ENCODE data around the gene SLC39A6. TPM values are rescaled to one million over a fixed set of nuclear protein-coding genes. Genes with fewer than 3 reads are reported as not detected.

SLC39A6 gene
- 70.5 TPM for total RNA-seq (2021; ENCODE audit: unreplicated experiment)
- 63.1 and 71.2 TPM in 2 replicates for polyA plus RNA-seq (2012)
- Bru-seq, nascent RNA = percentile 75 among the genes with signal in this experiment
- BruChase-seq, experiment 1, labeled RNA remaining after a 6-hour chase = percentile 95 among the genes with signal in this experiment
- percentile 84 among the genes with signal in this experiment for BruChase-seq, experiment 2, labeled RNA remaining after a 2-hour chase
- long read RNA-seq, transcript SLC39A6-201 (10 exons, 3,543 nt) = major isoform, 92 of 184 reads
- long read RNA-seq, transcript SLC39A6-204 (10 exons, 3,003 nt) = minor isoform, 23 of 184 reads
- long read RNA-seq, partial matches to known transcripts = 51 of 184 reads
- long read RNA-seq, other reads (novel, unspliced or antisense) = 18 of 184 reads

- peaks cover 0 to 7% of the 10 kb centered on the region in 2 experiments; a peak in 2 of 4 replicates for H3K36me3 ChIP-seq (ENCODE audit: control insufficient read depth in 1 of 2, insufficient read depth in 2 of 2, low read length in 2 of 2)
- no peaks in the 10 kb centered on the region for H3K9me2 ChIP-seq (ENCODE audit: insufficient read depth)
- ChIA-PET RAD21 (ENCODE audit: low non-redundant PET in 1 of 2, low total read pairs in 2 of 2, uncharacterized antibody in 2 of 2, unreplicated experiment in 2 of 2) (interaction anchor here in 1 of 2 experiments (0.8 kb wide), 1 partner anchor 68 kb away, joined by 3 read pairs; no protein-coding TSS in a partner anchor), POLR2A (interaction anchor here (0.7 to 1.3 kb wide), 2 partner anchors 11 to 72 kb away, joined by 3 to 4 read pairs; no protein-coding TSS in a partner anchor), CTCF (no interaction called here)
- H2AFZ ChIP-seq (ENCODE audit: low read depth, low read length, poor library complexity, severe bottlenecking) = peak within 1 kb of the TSS; percentile 89
- H3K9me3 ChIP-seq (ENCODE audit: control insufficient read depth in 1 of 2, insufficient read depth in 1 of 2, low read depth in 1 of 2, low read length in 2 of 2) = no peaks in the 10 kb centered on the region
- no peaks in the 10 kb centered on the region for H3K27me3 ChIP-seq (ENCODE audit: insufficient read depth, low read length)
- intact Hi-C loops (cut with micrococcal nuclease) = no loop called here
- peaks cover 81% of the 10 kb centered on the region for H3K79me2 ChIP-seq (ENCODE audit: insufficient read depth, low read length)
- H3K27ac ChIP-seq (ENCODE audit: low read depth, low read length) = peak within 1 kb of the TSS; percentile 100
- peak within 1 kb of the TSS; percentile 87 to 98 for H3K4me3 ChIP-seq (replicated peaks in 1 of 2; ENCODE audit: low read depth in 1 of 2, low read length in 2 of 2)
- DNase-seq (ENCODE audit: low read depth, low spot score) = peak; percentile 86
- no TSS peak for BruUV-seq (replicated peaks)
- no peaks in the 10 kb centered on the region for H4K20me1 ChIP-seq (ENCODE audit: insufficient read depth)
- peaks cover 12 to 22% of the 10 kb centered on the region in 2 experiments for H3K4me1 ChIP-seq (ENCODE audit: control insufficient read depth in 1 of 2, insufficient read depth in 2 of 2, low read length in 2 of 2)
- peak within 1 kb of the TSS; percentile 85 for H3K9ac ChIP-seq (ENCODE audit: low read length)
- peak within 1 kb of the TSS; percentile 99 for H3K4me2 ChIP-seq (ENCODE audit: low read length)
- peak; percentile 95 for ATAC-seq
- peak; percentile 67 for TF ChIP-seq CBX3 (IDR thresholded peaks at IDR 0.05; ENCODE audit: low read depth)
- no peak for TF ChIP-seq REST (IDR thresholded peaks at IDR 0.05; ENCODE audit: low read depth)
- no peak for TF ChIP-seq ZNF274 (IDR thresholded peaks at IDR 0.05; ENCODE audit: low read depth, low read length)
- no peak for TF ChIP-seq SRF (IDR thresholded peaks at IDR 0.05; ENCODE audit: low read depth)
- TF ChIP-seq CEBPB (IDR thresholded peaks at IDR 0.05; ENCODE audit: low read depth) = no peak
- no peak for TF ChIP-seq ZBTB33 (IDR thresholded peaks at IDR 0.05; ENCODE audit: extremely low read depth, insufficient replicate concordance, low read length)
- TF ChIP-seq POLR2AphosphoS5 (IDR thresholded peaks at IDR 0.05; ENCODE audit: low read depth, low read length) = peak; percentile 94
- no peak for TF ChIP-seq EZH2 (IDR thresholded peaks at IDR 0.05)
- TF ChIP-seq MAX (IDR thresholded peaks at IDR 0.05) = peak; percentile 90
- TF ChIP-seq POLR2A (IDR thresholded peaks at IDR 0.05; ENCODE audit: borderline replicate concordance, extremely low read depth, insufficient read depth, insufficient read length) = peak; percentile 76
- TF ChIP-seq CTCF (IDR thresholded peaks at IDR 0.05 in 2 of 3, conservative IDR thresholded peaks at IDR 0.05 in 1 of 3; ENCODE audit: borderline replicate concordance in 1 of 3, insufficient read depth in 1 of 3, low read depth in 2 of 3, low read length in 2 of 3) = no peak
- no peak for TF ChIP-seq RAD21 (IDR thresholded peaks at IDR 0.05; ENCODE audit: low read depth)
- TF ChIP-seq ELF1 (IDR thresholded peaks at IDR 0.05; ENCODE audit: borderline replicate concordance, low read depth) = peak; percentile 63; the same call in 1 of the 2 replicates
- TF ChIP-seq SIN3A (IDR thresholded peaks at IDR 0.05; ENCODE audit: low read depth) = peak; percentile 96
- TF ChIP-seq SP1 (IDR thresholded peaks at IDR 0.05; ENCODE audit: low read depth) = peak; percentile 87
- TF ChIP-seq ATF3 (IDR thresholded peaks at IDR 0.05) = no peak
Observed at GRCh38 chr18:36129300-36130038, at the start of gene SLC39A6, which contains the start of gene ELP2. Gene SLC39A6 (minus strand): TSS chr18:36129340. CDS start chr18:36127007, 2,333 bp downstream. Gene ELP2 (plus strand): TSS chr18:36129899. CDS start chr18:36129934, 35 bp downstream.

All from HCT116 (cell line).